SU-DHL-6 (cell line): Measurements from ENCODE around the gene IRX4.

Experiments used
- EZH2phosphoT487 ChIP-seq: fragments of 200-600 bp; sonication (generic), shearing (Covaris generic); conservative IDR thresholded peaks from 2 replicates; pipeline ENCODE4 v1.6.1; 2018; ENCODE audit warnings: mild to moderate bottlenecking, antibody characterized with exemption, low read length, moderate library complexity, mixed read lengths
- TF ChIP-seq, protein P1 (sequence below): fragments of 200-600 bp; sonication (generic); IDR thresholded peaks from one replicate; pipeline ENCODE4 v1.5.1; 2017; ENCODE audit warnings: antibody characterized with exemption, mild to moderate bottlenecking, low read length, moderate library complexity; ENCODE audit not compliant: insufficient read depth, poor library complexity, severe bottlenecking

DNA sequence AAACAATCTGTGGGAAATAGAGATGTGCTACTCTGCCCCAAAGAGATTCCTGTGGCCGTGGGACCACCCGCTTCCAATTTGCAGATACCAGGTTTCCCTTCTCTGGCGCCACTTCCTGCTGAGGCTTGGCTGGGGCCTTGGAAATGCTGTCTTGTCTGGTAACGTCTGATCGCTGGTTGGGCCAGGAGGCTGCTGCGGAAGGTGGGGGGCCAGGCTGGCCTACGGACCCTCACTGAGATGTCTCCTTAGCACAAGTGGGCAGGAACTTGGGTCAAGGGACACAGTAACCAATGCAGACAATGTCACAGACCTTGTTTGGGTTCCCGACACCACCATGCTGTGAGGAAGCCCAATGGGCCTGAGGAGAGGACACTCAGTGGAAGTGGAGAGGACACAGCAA lies 31.7 kb upstream of the IRX4 start:
- TF ChIP-seq, protein P1, sequence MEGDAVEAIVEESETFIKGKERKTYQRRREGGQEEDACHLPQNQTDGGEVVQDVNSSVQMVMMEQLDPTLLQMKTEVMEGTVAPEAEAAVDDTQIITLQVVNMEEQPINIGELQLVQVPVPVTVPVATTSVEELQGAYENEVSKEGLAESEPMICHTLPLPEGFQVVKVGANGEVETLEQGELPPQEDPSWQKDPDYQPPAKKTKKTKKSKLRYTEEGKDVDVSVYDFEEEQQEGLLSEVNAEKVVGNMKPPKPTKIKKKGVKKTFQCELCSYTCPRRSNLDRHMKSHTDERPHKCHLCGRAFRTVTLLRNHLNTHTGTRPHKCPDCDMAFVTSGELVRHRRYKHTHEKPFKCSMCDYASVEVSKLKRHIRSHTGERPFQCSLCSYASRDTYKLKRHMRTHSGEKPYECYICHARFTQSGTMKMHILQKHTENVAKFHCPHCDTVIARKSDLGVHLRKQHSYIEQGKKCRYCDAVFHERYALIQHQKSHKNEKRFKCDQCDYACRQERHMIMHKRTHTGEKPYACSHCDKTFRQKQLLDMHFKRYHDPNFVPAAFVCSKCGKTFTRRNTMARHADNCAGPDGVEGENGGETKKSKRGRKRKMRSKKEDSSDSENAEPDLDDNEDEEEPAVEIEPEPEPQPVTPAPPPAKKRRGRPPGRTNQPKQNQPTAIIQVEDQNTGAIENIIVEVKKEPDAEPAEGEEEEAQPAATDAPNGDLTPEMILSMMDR: no peak
- TF ChIP-seq EZH2phosphoT487: no peak
